KMS-11 (cell line): Measurements from ENCODE around the gene NR3C1.

Experiments used
- H2AFZ ChIP-seq: fragments of 200-600 bp; sonication (generic); 2 replicates; pipeline ENCODE4 v1.6.1; 2016; ENCODE audit warnings: antibody characterized with exemption, mixed run types, low read depth
- H3K27ac ChIP-seq: fragments of 200-600 bp; sonication (generic); 2 replicates; pipeline ENCODE4 v1.6.1; 2016; ENCODE audit warnings: mild to moderate bottlenecking, mixed run types
- H3K27me3 ChIP-seq: fragments of 200-600 bp; sonication (generic); 2 replicates; pipeline ENCODE4 v1.6.1; 2017; ENCODE audit warnings: mild to moderate bottlenecking, low read depth, mixed run types, moderate library complexity; ENCODE audit not compliant: insufficient read depth
- H3K36me3 ChIP-seq: fragments of 200-600 bp; sonication (generic); 2 replicates; pipeline ENCODE4 v1.6.1; 2017; ENCODE audit warnings: mild to moderate bottlenecking, mixed run types; ENCODE audit not compliant: insufficient read depth
- H3K4me1 ChIP-seq: fragments of 200-600 bp; sonication (generic); 2 replicates; pipeline ENCODE4 v1.6.1; 2016; ENCODE audit warnings: mild to moderate bottlenecking, low read depth, mixed run types; ENCODE audit not compliant: poor library complexity, severe bottlenecking
- H3K4me2 ChIP-seq: fragments of 200-600 bp; sonication (generic); 2 replicates; pipeline ENCODE4 v1.7.0; 2016; ENCODE audit warnings: mild to moderate bottlenecking, mixed run types
- H3K4me3 ChIP-seq: fragments of 200-600 bp; sonication (generic); IDR thresholded peaks from 2 replicates; pipeline ENCODE4 v1.6.1; 2017; ENCODE audit warnings: low read depth, low read length, mixed read lengths; ENCODE audit not compliant: insufficient read depth
- H3K79me2 ChIP-seq: fragments of 200-600 bp; sonication (generic); 2 replicates; pipeline ENCODE4 v1.6.1; 2016; ENCODE audit warnings: low read depth, mixed run types; ENCODE audit not compliant: insufficient read depth
- H3K9ac ChIP-seq: fragments of 200-600 bp; sonication (generic); 2 replicates; pipeline ENCODE4 v1.6.1; 2016; ENCODE audit warnings: mild to moderate bottlenecking, mixed run types
- H4K20me1 ChIP-seq: fragments of 200-600 bp; sonication (generic); 2 replicates; pipeline ENCODE4 v1.6.1; 2016; ENCODE audit warnings: mild to moderate bottlenecking, mixed run types; ENCODE audit not compliant: insufficient read depth
- TF ChIP-seq, protein P1 (sequence below): fragments of 200-600 bp; sonication (generic); conservative IDR thresholded peaks from 2 replicates; pipeline ENCODE4 v1.6.1; 2017; ENCODE audit warnings: low read depth, mild to moderate bottlenecking, antibody characterized with exemption, low read length, moderate library complexity, mixed read lengths

NR3C1 gene

DNA sequence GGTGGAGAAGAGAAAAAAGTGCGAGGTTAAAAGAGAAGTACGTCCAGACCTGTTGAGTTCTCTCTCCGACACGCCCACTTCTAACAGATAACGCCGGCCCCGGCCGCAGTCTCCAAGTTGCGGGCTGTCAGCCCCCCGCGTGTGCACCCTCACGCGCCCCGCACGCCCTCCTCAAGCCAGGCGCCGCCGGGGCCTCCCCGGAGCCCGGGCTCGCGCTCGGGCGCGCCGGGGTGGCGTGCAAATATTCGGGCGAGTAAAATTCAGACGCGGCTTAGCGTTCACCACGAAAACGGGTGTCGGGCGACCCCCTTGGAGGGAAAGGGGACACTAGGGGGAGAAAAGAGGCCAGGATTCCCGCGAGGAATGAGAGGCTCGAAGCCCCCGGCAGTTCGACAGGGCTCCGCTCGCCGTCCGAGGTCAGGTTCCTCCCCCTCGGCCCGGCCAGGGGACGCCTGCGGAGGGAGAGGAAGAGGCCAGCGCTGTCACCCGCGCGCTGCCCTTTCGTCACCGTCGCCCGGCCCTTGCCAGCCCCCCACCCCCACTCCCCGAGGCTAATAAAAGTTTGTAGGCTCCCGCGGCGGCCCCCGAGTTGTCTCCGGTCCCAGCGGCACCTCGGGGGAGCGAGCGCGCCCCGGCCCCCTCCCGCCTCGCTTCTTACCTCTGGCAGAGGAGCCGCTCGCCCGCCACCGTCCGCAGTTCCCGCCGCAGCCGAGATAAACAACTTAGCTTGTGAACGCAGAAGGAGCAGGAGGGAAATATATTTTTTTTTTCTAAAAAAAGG is 743 bp downstream of the NR3C1 start:
- H4K20me1 ChIP-seq, result no peaks in the 10 kb centered on the region
- H2AFZ ChIP-seq, result 0 out of 2 replicates have a peak overlapping the region, but pooled peaks have one; percentile 12
- peak overlapping the region; percentile 97 for H3K9ac ChIP-seq

DNA sequence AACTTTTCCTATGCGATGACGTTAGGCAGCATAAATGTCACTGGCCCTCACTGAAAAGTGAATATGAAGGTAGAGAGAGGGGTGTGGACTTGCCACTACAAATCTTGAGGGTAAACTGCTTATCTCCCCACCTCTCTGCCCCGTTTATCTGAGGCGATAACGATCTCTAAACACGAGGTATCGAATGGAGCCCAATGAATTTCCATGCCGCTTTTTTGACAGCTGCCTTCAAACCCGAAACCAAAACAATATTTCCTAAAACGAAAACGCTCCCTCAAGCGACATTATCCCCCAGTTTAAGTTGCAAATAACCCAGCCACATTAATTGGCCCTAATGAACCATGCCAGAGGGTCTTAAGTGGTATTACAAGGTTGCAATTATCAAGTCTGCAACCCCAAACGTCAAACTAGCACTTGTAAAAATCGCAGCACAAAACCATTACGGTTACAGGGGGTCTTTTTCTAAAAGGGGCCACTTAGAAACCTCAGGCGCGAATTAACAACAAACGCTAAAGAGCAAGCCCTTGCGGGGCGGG is 1.4 kb downstream of the NR3C1 start:
- Histone ChIP-seq H3K9ac (peak overlapping the region; percentile 97), H3K27ac (peak overlapping the region; percentile 96), H3K36me3 (peaks cover 19% of the 10 kb centered on the region; the same call in 1 of the 2 replicates), H3K4me2 (peak overlapping the region; percentile 77), H2AFZ (no peak overlapping the region), H3K79me2 (peaks cover 68% of the 10 kb centered on the region), H4K20me1 (no peaks in the 10 kb centered on the region), H3K4me3 (no peak overlapping the region), H3K4me1 (peaks cover 15% of the 10 kb centered on the region), H3K27me3 (no peaks in the 10 kb centered on the region)
- TF ChIP-seq, protein P1, sequence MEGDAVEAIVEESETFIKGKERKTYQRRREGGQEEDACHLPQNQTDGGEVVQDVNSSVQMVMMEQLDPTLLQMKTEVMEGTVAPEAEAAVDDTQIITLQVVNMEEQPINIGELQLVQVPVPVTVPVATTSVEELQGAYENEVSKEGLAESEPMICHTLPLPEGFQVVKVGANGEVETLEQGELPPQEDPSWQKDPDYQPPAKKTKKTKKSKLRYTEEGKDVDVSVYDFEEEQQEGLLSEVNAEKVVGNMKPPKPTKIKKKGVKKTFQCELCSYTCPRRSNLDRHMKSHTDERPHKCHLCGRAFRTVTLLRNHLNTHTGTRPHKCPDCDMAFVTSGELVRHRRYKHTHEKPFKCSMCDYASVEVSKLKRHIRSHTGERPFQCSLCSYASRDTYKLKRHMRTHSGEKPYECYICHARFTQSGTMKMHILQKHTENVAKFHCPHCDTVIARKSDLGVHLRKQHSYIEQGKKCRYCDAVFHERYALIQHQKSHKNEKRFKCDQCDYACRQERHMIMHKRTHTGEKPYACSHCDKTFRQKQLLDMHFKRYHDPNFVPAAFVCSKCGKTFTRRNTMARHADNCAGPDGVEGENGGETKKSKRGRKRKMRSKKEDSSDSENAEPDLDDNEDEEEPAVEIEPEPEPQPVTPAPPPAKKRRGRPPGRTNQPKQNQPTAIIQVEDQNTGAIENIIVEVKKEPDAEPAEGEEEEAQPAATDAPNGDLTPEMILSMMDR, result no peak

More for the DNA sequence above, 743 bp downstream of the NR3C1 start:
- peaks cover 62% of the 10 kb centered on the region for H3K79me2 ChIP-seq
- H3K4me3 ChIP-seq, result no peak overlapping the region
- peaks cover 18% of the 10 kb centered on the region for H3K4me1 ChIP-seq
- TF ChIP-seq, protein P1, result no peak
- peak overlapping the region; percentile 96 for H3K27ac ChIP-seq
- peak overlapping the region; percentile 77 for H3K4me2 ChIP-seq
- peaks cover 19% of the 10 kb centered on the region; the same call in 1 of the 2 replicates for H3K36me3 ChIP-seq
- no peaks in the 10 kb centered on the region for H3K27me3 ChIP-seq

DNA sequence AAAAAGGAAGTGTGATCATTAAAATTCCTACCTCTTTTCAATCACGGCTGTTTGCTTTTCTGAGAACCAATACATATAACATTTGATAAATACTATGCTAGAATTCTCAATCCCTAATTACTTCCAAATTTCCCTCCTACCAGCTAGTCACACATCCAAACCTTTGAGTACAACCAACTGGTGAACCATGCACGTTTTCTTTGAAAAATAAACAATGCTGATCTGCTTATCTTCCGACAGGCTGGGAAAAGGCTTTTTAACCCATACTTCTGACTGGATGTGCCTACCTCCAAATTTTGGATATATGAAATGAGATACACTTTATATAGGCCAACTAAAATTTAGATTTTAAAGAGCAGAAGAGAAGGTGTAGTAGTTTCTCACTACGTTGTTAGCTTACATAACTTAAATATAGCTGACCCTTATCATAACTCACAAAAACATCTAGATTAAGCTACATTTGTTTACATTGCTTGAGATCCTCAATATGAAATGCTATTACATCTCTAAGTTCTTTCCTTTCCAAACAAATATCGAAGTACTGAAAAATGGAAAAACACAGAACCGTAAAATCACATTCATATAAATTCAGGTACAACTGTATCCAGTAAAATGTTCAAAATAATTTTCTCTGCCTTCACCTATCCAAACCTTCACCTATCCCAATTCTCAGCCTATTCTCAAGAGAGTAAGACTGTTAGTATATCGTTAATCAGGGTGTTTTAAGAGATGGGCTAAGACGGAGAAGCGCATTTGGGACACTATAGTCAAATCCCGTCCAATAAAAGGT is 2.1 kb downstream of the NR3C1 start:
- Histone ChIP-seq H4K20me1 (no peaks in the 10 kb centered on the region), H3K4me3 (no peak overlapping the region), H3K27ac (peak overlapping the region; percentile 96), H3K4me1 (peaks cover 10% of the 10 kb centered on the region), H3K4me2 (peak overlapping the region; percentile 77), H3K27me3 (no peaks in the 10 kb centered on the region), H3K79me2 (peaks cover 73% of the 10 kb centered on the region), H2AFZ (no peak overlapping the region), H3K36me3 (peaks cover 19% of the 10 kb centered on the region; the same call in 1 of the 2 replicates), H3K9ac (peak overlapping the region; percentile 97)
- TF ChIP-seq, protein P1, result no peak

DNA sequence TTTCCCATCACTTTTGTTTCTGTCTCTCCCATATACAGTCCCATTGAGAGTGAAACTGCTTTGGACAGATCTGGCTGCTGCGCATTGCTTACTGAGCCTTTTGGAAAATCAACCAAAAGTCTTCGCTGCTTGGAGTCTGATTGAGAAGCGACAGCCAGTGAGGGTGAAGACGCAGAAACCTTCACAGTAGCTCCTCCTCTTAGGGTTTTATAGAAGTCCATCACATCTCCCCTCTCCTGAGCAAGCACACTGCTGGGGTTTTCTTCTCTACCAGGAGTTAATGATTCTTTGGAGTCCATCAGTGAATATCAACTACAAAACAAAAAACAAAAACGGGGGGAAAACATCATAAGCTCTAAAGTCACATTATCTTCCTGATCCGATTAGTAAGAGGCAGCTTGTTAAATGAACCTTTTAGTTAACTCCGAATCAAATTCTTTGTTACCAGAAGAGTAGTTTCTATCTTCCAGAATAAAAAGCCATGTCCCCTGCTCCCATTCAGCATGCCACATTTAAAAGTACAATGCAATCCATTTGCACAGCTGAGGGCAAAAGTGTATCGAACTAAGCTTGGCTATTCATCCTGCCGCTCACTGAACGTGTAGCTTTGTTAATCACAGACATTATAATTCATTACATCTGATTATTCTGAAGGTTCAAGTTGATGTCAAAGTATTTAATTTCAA is 2.8 kb downstream of the NR3C1 start:
- no peaks in the 10 kb centered on the region for H3K27me3 ChIP-seq
- H3K4me1 ChIP-seq, result peaks cover 10% of the 10 kb centered on the region
- no peaks in the 10 kb centered on the region for H4K20me1 ChIP-seq
- no peak overlapping the region for H2AFZ ChIP-seq
- H3K27ac ChIP-seq, result peak overlapping the region; percentile 96
- peaks cover 19% of the 10 kb centered on the region; the same call in 1 of the 2 replicates for H3K36me3 ChIP-seq
- no peak overlapping the region for H3K4me3 ChIP-seq
- H3K9ac ChIP-seq, result peak overlapping the region; percentile 97
- TF ChIP-seq, protein P1, result no peak
- H3K4me2 ChIP-seq, result peak overlapping the region; percentile 77
- H3K79me2 ChIP-seq, result peaks cover 78% of the 10 kb centered on the region
